GM18868 (cell line): ENCODE results near the gene MTURN.

Experiments used
- ATAC-seq: cut with Tn5 transposase; IDR thresholded peaks from one replicate; pipeline ENCODE4 v1.9.1; 2021; ENCODE audit warnings: mild to moderate bottlenecking, moderate library complexity; ENCODE audit not compliant: unreplicated experiment

Gene MTURN

GRCh38 chr7:30159698-30160143 is 24.9 kb downstream of the MTURN start:
- peak; percentile 31 for ATAC-seq

GRCh38 chr7:30160329-30160728 is 25.5 kb downstream of the MTURN start:
- no peak for ATAC-seq

- no peak for ATAC-seq
Measured at GRCh38 chr7:30162133-30162532, 27.3 kb downstream of the MTURN start.

- no peak for ATAC-seq
Measured at GRCh38 chr7:30162622-30163124, 27.9 kb downstream of the MTURN start.

GRCh38 chr7:30163231-30163894 is 28.6 kb downstream of the MTURN start:
- ATAC-seq: peak; percentile 44

- peak; percentile 35 for ATAC-seq
Measured at GRCh38 chr7:30164567-30164966, 29.8 kb downstream of the MTURN start.

- no peak for ATAC-seq
Measured at GRCh38 chr7:30165590-30165989, 30.8 kb downstream of the MTURN start.

- ATAC-seq: no peak
Measured at GRCh38 chr7:30166155-30166840, 31.5 kb downstream of the MTURN start.

GRCh38 chr7:30166841-30167235 is 32.1 kb downstream of the MTURN start:
- ATAC-seq: no peak

- ATAC-seq: no peak
Measured at GRCh38 chr7:30167901-30168300, 33.1 kb downstream of the MTURN start.

GRCh38 chr7:30168835-30169573 is 34.2 kb downstream of the MTURN start:
- ATAC-seq: no peak

- ATAC-seq: no peak
Measured at GRCh38 chr7:30169579-30169978, 34.8 kb downstream of the MTURN start.

GRCh38 chr7:30170476-30171205 is 35.9 kb downstream of the MTURN start:
- no peak for ATAC-seq

- no peak for ATAC-seq
Measured at GRCh38 chr7:30171766-30172447, 37.1 kb downstream of the MTURN start.

- no peak for ATAC-seq
Measured at GRCh38 chr7:30172451-30172850, 37.7 kb downstream of the MTURN start.

GRCh38 chr7:30173058-30173897 is 38.5 kb downstream of the MTURN start:
- no peak for ATAC-seq

- ATAC-seq: no peak
Measured at GRCh38 chr7:30175180-30175579, 40.4 kb downstream of the MTURN start.

- ATAC-seq: no peak
Measured at GRCh38 chr7:30175636-30176147, 40.9 kb downstream of the MTURN start.

GRCh38 chr7:30176463-30177109 is 41.8 kb downstream of the MTURN start:
- ATAC-seq: no peak
